Measurements from ENCODE around the gene GPRIN3. TPM values are rescaled to one million over a fixed set of nuclear protein-coding genes. Genes with fewer than 3 reads are reported as not detected.
"Not testable (repeated sequence)": the region's sequence is repeated elsewhere in the genome, so short reads cannot be mapped to it uniquely, and the experiment has no call there.

GPRIN3 gene
- total RNA-seq, 4 donors from 2014 or later: 2.4 to 4.3 (median 2.7) TPM

- H3K27ac ChIP-seq: no peak overlapping the region
- ATAC-seq: no peak
- TF ChIP-seq POLR2A (IDR thresholded peaks at IDR 0.05) (no peak), EP300 (IDR thresholded peaks at IDR 0.05) (no peak), POLR2AphosphoS5 (IDR thresholded peaks at IDR 0.05) (no peak)
- TF ChIP-seq, protein P1, sequence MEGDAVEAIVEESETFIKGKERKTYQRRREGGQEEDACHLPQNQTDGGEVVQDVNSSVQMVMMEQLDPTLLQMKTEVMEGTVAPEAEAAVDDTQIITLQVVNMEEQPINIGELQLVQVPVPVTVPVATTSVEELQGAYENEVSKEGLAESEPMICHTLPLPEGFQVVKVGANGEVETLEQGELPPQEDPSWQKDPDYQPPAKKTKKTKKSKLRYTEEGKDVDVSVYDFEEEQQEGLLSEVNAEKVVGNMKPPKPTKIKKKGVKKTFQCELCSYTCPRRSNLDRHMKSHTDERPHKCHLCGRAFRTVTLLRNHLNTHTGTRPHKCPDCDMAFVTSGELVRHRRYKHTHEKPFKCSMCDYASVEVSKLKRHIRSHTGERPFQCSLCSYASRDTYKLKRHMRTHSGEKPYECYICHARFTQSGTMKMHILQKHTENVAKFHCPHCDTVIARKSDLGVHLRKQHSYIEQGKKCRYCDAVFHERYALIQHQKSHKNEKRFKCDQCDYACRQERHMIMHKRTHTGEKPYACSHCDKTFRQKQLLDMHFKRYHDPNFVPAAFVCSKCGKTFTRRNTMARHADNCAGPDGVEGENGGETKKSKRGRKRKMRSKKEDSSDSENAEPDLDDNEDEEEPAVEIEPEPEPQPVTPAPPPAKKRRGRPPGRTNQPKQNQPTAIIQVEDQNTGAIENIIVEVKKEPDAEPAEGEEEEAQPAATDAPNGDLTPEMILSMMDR (IDR thresholded peaks at IDR 0.05): no peak
- no peaks in the 10 kb centered on the region for H3K27me3 ChIP-seq
- no peaks in the 10 kb centered on the region for H3K36me3 ChIP-seq
- H3K4me1 ChIP-seq: peaks cover 0 to 38% (median 0%) of the 10 kb centered on the region in 3 donors
- no peaks in the 10 kb centered on the region for H3K9me3 ChIP-seq
- no peak overlapping the region for H3K4me3 ChIP-seq
- WGBS, 2 donors (ENCODE audit: low coverage in 1 of 2): 73 to 77% methylated on average over 1 of the region's 1 CpG
Measured at GRCh38 chr4:89316211-89316610, 8.6 kb upstream of the GPRIN3 start.

GRCh38 chr4:89314291-89314690, 6.7 kb upstream of the GPRIN3 start:
- Histone ChIP-seq H3K4me1 (peaks cover 0 to 38% (median 0%) of the 10 kb centered on the region in 3 donors), H3K4me3 (no peak overlapping the region), H3K27ac (no peak overlapping the region), H3K27me3 (no peaks in the 10 kb centered on the region), H3K9me3 (no peaks in the 10 kb centered on the region), H3K36me3 (no peaks in the 10 kb centered on the region)
- TF ChIP-seq POLR2A (IDR thresholded peaks at IDR 0.05): no peak
- no peak for TF ChIP-seq POLR2AphosphoS5 (IDR thresholded peaks at IDR 0.05)
- TF ChIP-seq EP300 (IDR thresholded peaks at IDR 0.05): no peak
- TF ChIP-seq, protein P1 (IDR thresholded peaks at IDR 0.05): no peak
- ATAC-seq: no peak
- WGBS, 2 donors (ENCODE audit: low coverage in 1 of 2): 90 to 97% methylated on average over 3 of the region's 3 CpGs

GRCh38 chr4:89312066-89312465, 4.5 kb upstream of the GPRIN3 start:
- Histone ChIP-seq H3K4me3 (no peak overlapping the region), H3K36me3 (no peaks in the 10 kb centered on the region), H3K4me1 (peaks cover 0 to 33% (median 0%) of the 10 kb centered on the region in 3 donors), H3K27ac (no peak overlapping the region), H3K27me3 (no peaks in the 10 kb centered on the region), H3K9me3 (no peaks in the 10 kb centered on the region)
- TF ChIP-seq POLR2AphosphoS5 (IDR thresholded peaks at IDR 0.05) (no peak), POLR2A (IDR thresholded peaks at IDR 0.05) (no peak), EP300 (IDR thresholded peaks at IDR 0.05) (no peak)
- TF ChIP-seq, protein P1 (IDR thresholded peaks at IDR 0.05): no peak
- ATAC-seq: no peak

DNA sequence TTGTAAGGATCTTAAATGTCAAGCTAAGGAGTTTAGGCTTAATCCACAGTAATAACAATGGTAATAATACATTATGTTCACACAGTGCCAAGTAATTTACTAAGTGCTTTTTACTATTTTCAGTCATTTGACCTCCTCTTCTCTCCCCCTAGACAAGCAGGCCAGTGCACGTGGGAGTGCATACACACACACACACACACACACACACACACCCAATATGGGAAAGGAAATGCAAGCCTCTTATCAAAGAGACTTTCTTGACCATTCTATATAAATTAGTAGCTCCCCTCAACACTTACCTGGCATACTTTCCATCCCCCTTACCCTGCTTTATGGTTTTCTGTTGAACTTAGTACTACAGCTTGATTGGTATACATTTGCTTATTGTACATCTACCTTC, 3.8 kb upstream of the GPRIN3 start:
- Histone ChIP-seq H3K9me3 (no peaks in the 10 kb centered on the region), H3K4me1 (peaks cover 0 to 32% (median 0%) of the 10 kb centered on the region in 3 donors), H3K4me3 (no peak overlapping the region), H3K27ac (no peak overlapping the region), H3K27me3 (no peaks in the 10 kb centered on the region), H3K36me3 (no peaks in the 10 kb centered on the region)
- TF ChIP-seq, protein P1 (IDR thresholded peaks at IDR 0.05): no peak
- no peak for TF ChIP-seq POLR2A (IDR thresholded peaks at IDR 0.05)
- TF ChIP-seq EP300 (IDR thresholded peaks at IDR 0.05): no peak
- no peak for TF ChIP-seq POLR2AphosphoS5 (IDR thresholded peaks at IDR 0.05)
- 25% methylated on average over 1 of the region's 1 CpG for WGBS, 2 donors (ENCODE audit: low coverage in 1 of 2)
- no peak for ATAC-seq

DNA sequence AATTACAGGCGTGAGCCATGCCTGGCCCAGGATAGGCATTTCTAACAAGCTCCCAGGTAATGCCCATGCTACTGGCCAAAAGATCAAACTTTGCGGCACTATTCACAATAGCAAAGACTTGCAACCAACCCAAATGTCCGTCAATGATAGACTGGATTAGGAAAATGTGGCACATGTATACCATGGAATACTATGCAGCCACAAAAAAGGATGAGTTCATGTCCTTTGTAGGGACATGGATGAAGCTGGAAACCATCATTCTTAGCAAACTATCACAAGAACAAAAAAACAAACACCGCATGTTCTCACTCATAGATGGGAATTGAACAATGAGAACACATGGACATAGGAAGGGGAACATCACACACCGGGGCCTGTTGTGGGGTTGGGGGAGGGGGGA, 1.6 kb upstream of the GPRIN3 start:
- H3K27me3 ChIP-seq, H3K4me3 ChIP-seq, H3K27ac ChIP-seq, ATAC-seq, H3K36me3 ChIP-seq, H3K9me3 ChIP-seq: not testable (repeated sequence)
- 96 to 100% methylated on average over 1 to 2 of the region's 5 CpGs for WGBS, 2 donors (ENCODE audit: low coverage in 1 of 2)
- peaks cover 0 to 28% (median 0%) of the 10 kb centered on the region in 3 donors for H3K4me1 ChIP-seq
